ENCODE results near the gene ADCY6. TPM values are rescaled to one million over a fixed set of nuclear protein-coding genes. Genes with fewer than 3 reads are reported as not detected.

The ADCY6 gene
- total RNA-seq, 4 donors from 2014 or later = 11.4 to 13.6 (median 12.6) TPM

GRCh38 chr12:48775299-48775698, 13.6 kb downstream of the ADCY6 start:
- TF ChIP-seq CTCF (IDR thresholded peaks at IDR 0.05 in 4 of 5, conservative IDR thresholded peaks at IDR 0.05 in 1 of 5) (no peak), POLR2A (IDR thresholded peaks at IDR 0.05) (no peak)
- no peak for DNase-seq
- H3K4me1 ChIP-seq = peaks cover 6 to 10% of the 10 kb centered on the region in 2 donors
- intact Hi-C loops (cut with DNase I; ENCODE audit: low total_unique reads) (no loop called here), in situ Hi-C loops (cut with MboI; ENCODE audit: low sequenced_read_pairs in 4 of 4) (loop anchor here in 1 of 4 donors (25.0 kb wide), 1 partner anchor 238 kb away; the partner anchor contains the start of gene OR8S1)
- no peak overlapping the region for H3K4me3 ChIP-seq
- no peak for ATAC-seq
- H3K27ac ChIP-seq = no peak overlapping the region
- no peaks in the 10 kb centered on the region for H3K27me3 ChIP-seq
- H3K36me3 ChIP-seq = peaks cover 0 to 58% of the 10 kb centered on the region in 2 donors
- no peaks in the 10 kb centered on the region for H3K9me3 ChIP-seq

GRCh38 chr12:48774516-48774915, 14.4 kb downstream of the ADCY6 start:
- no peaks in the 10 kb centered on the region for H3K9me3 ChIP-seq
- H3K4me1 ChIP-seq = peaks cover 0 to 2% of the 10 kb centered on the region in 2 donors
- ATAC-seq (no peak), DNase-seq (no peak)
- H3K27me3 ChIP-seq = no peaks in the 10 kb centered on the region
- H3K4me3 ChIP-seq = no peak overlapping the region
- peaks cover 0 to 60% of the 10 kb centered on the region in 2 donors for H3K36me3 ChIP-seq
- in situ Hi-C loops (cut with MboI; ENCODE audit: low sequenced_read_pairs in 4 of 4) (no loop called here), intact Hi-C loops (cut with DNase I; ENCODE audit: low total_unique reads) (no loop called here)
- H3K27ac ChIP-seq = no peak overlapping the region
- TF ChIP-seq CTCF (IDR thresholded peaks at IDR 0.05 in 4 of 5, conservative IDR thresholded peaks at IDR 0.05 in 1 of 5) (no peak), POLR2A (IDR thresholded peaks at IDR 0.05) (no peak)

- TF ChIP-seq POLR2A (IDR thresholded peaks at IDR 0.05) = no peak
- no peak for TF ChIP-seq CTCF (IDR thresholded peaks at IDR 0.05 in 4 of 5, conservative IDR thresholded peaks at IDR 0.05 in 1 of 5)
- ATAC-seq = no peak
- intact Hi-C loops (cut with DNase I; ENCODE audit: low total_unique reads) = no loop called here
- peaks cover 0 to 64% of the 10 kb centered on the region in 2 donors for H3K36me3 ChIP-seq
- in situ Hi-C loops (cut with MboI; ENCODE audit: low sequenced_read_pairs in 4 of 4) = no loop called here
- DNase-seq = no peak
- H3K4me3 ChIP-seq = no peak overlapping the region
- no peaks in the 10 kb centered on the region for H3K4me1 ChIP-seq
- no peak overlapping the region for H3K27ac ChIP-seq
- H3K9me3 ChIP-seq = no peaks in the 10 kb centered on the region
- no peaks in the 10 kb centered on the region for H3K27me3 ChIP-seq
Observed at GRCh38 chr12:48773686-48774085, 15.2 kb downstream of the ADCY6 start.

GRCh38 chr12:48771588-48772112, 17.2 kb downstream of the ADCY6 start:
- H3K27me3 ChIP-seq = no peaks in the 10 kb centered on the region
- H3K4me3 ChIP-seq = no peak overlapping the region
- H3K4me1 ChIP-seq = peaks cover 0 to 14% of the 10 kb centered on the region in 2 donors
- in situ Hi-C loops (cut with MboI; ENCODE audit: low sequenced_read_pairs in 4 of 4) (no loop called here), intact Hi-C loops (cut with DNase I; ENCODE audit: low total_unique reads) (no loop called here)
- DNase-seq (no peak), ATAC-seq (no peak)
- no peak overlapping the region for H3K27ac ChIP-seq
- H3K9me3 ChIP-seq = no peaks in the 10 kb centered on the region
- peaks cover 0 to 75% of the 10 kb centered on the region in 2 donors for H3K36me3 ChIP-seq
- TF ChIP-seq POLR2A (IDR thresholded peaks at IDR 0.05) (no peak), CTCF (IDR thresholded peaks at IDR 0.05 in 4 of 5, conservative IDR thresholded peaks at IDR 0.05 in 1 of 5) (no peak)

GRCh38 chr12:48770756-48771155, 18.1 kb downstream of the ADCY6 start:
- intact Hi-C loops (cut with DNase I; ENCODE audit: low total_unique reads) = no loop called here
- H3K4me1 ChIP-seq = peaks cover 0 to 14% of the 10 kb centered on the region in 2 donors
- peaks cover 0 to 72% of the 10 kb centered on the region in 2 donors for H3K36me3 ChIP-seq
- no peaks in the 10 kb centered on the region for H3K9me3 ChIP-seq
- H3K27ac ChIP-seq = no peak overlapping the region
- no peak for DNase-seq
- TF ChIP-seq POLR2A (IDR thresholded peaks at IDR 0.05) = no peak
- TF ChIP-seq CTCF (IDR thresholded peaks at IDR 0.05 in 4 of 5, conservative IDR thresholded peaks at IDR 0.05 in 1 of 5) = no peak
- no peak overlapping the region for H3K4me3 ChIP-seq
- ATAC-seq = no peak
- no peaks in the 10 kb centered on the region for H3K27me3 ChIP-seq
- in situ Hi-C loops (cut with MboI; ENCODE audit: low sequenced_read_pairs in 4 of 4) = no loop called here

All from gastrocnemius medialis (tissue), 4 donors.